CD4-positive, alpha-beta T cell treated with Interleukin-4 for 4 hours (primary cell): ENCODE data around the gene EPX.

Experiments used
- DNase-seq: peaks from one replicate; pipeline ENCODE4 v3.0.0-alpha.2; 2020

EPX gene

GRCh38 chr17:58231641-58232040, 39.1 kb downstream of the EPX start:
- no peak for DNase-seq

- DNase-seq = peak; percentile 17
These were observed 40.2 kb downstream of the EPX start for GRCh38 chr17:58232707-58233156.

- DNase-seq = no peak
These were observed 41.0 kb downstream of the EPX start for GRCh38 chr17:58233543-58233942.

- no peak for DNase-seq
These were observed 42.0 kb downstream of the EPX start for GRCh38 chr17:58234512-58234911.

- DNase-seq = no peak
These were observed 43.3 kb downstream of the EPX start for GRCh38 chr17:58235821-58236220.

GRCh38 chr17:58236394-58236793, 43.9 kb downstream of the EPX start:
- DNase-seq = no peak

GRCh38 chr17:58238147-58238634, 45.7 kb downstream of the EPX start, which contains the start of gene LPO:
Gene LPO (plus strand): TSS chr17:58238584. CDS start chr17:58242980, 4,396 bp downstream.
- DNase-seq = no peak

GRCh38 chr17:58239987-58240386, 47.5 kb downstream of the EPX start:
- DNase-seq = no peak

- no peak for DNase-seq
These were observed 49.8 kb downstream of the EPX start for GRCh38 chr17:58242171-58242784.

- no peak for DNase-seq
These were observed 52.4 kb downstream of the EPX start for GRCh38 chr17:58244963-58245362.

GRCh38 chr17:58245428-58246103, 53.0 kb downstream of the EPX start:
- DNase-seq = no peak

- no peak for DNase-seq
These were observed 53.7 kb downstream of the EPX start for GRCh38 chr17:58246104-58246740.

- no peak for DNase-seq
These were observed 54.3 kb downstream of the EPX start for GRCh38 chr17:58246781-58247180.

GRCh38 chr17:58247511-58248363, 55.2 kb downstream of the EPX start:
- no peak for DNase-seq

GRCh38 chr17:58248955-58249269, 56.4 kb downstream of the EPX start:
- no peak for DNase-seq

GRCh38 chr17:58249270-58250133, 57.0 kb downstream of the EPX start:
- peak; percentile 56 for DNase-seq

GRCh38 chr17:58250344-58251011, 58.0 kb downstream of the EPX start:
- DNase-seq = no peak

- DNase-seq = no peak
These were observed 59.6 kb downstream of the EPX start for GRCh38 chr17:58252141-58252540.

- no peak for DNase-seq
These were observed 60.6 kb downstream of the EPX start for GRCh38 chr17:58253082-58253481.
